ENCODE data around the gene RELCH.

GRCh38 chr18:62210138-62210537 lies 23.1 kb downstream of the RELCH start:
- no peak for TF ChIP-seq EZH2 (IDR thresholded peaks at IDR 0.05; ENCODE audit: insufficient read depth, low read length)
- no peak for TF ChIP-seq CTCF (IDR thresholded peaks at IDR 0.05; ENCODE audit: insufficient read depth, low read depth, low read length)

All from astrocyte (in vitro differentiated cells and primary cell).